Psoas muscle (tissue), 8 donors: ENCODE data around the gene TBC1D1. TPM values are rescaled to one million over a fixed set of nuclear protein-coding genes. Genes with fewer than 3 reads are reported as not detected.
A peak's percentile ranks its signal among the peaks of the same experiment; 100 is the strongest.

Experiments
- ATAC-seq, 4 donors: fragments of 200-7000 bp; cut with Tn5 transposase; one replicate each; pipeline ENCODE4 v1.9.1; 2020; ENCODE audit warnings: moderate library complexity in 3 of 4, mild to moderate bottlenecking in 2 of 4
- DNase-seq, 2 donors: peaks; one replicate each; pipeline ENCODE4 v3.0.0-alpha.2; 2020
- H3K27ac ChIP-seq: fragments of 200-600 bp; one replicate; pipeline ENCODE4 v1.8.0; 2022
- H3K27me3 ChIP-seq, 3 donors: fragments of 200-600 bp in 1 of 3; one replicate each; pipeline versions ENCODE4 v1.6.1 to v1.8.0; 2013 to 2022; ENCODE audit warnings: low read length in 2 of 3, mild to moderate bottlenecking in 2 of 3, moderate library complexity in 1 of 3; ENCODE audit not compliant: insufficient read depth in 3 of 3
- H3K36me3 ChIP-seq, 2 donors: fragments of 200-600 bp in 1 of 2; one replicate each; pipeline versions ENCODE4 v1.6.1 to v1.8.0; 2013 to 2022; ENCODE audit warnings: low read depth in 1 of 2, mild to moderate bottlenecking in 1 of 2, moderate library complexity in 1 of 2; ENCODE audit not compliant: insufficient read depth in 1 of 2
- H3K4me1 ChIP-seq: fragments of 200-600 bp; one replicate; pipeline ENCODE4 v1.8.0; 2022
- H3K4me3 ChIP-seq: fragments of 200-600 bp; one replicate; pipeline ENCODE4 v1.8.0; 2022; ENCODE audit warnings: mild to moderate bottlenecking
- H3K9me3 ChIP-seq: fragments of 200-600 bp; one replicate; pipeline ENCODE4 v1.8.0; 2022
- CTCF ChIP-seq: fragments of 200-600 bp; IDR thresholded peaks from one replicate; pipeline ENCODE4 v1.8.0; 2022; ENCODE audit warnings: antibody characterized with exemption
- WGBS, 3 donors: extraction: QIAGEN DNeasy Blood & Tissue Kit; methylation state at CpG; one replicate each; pipeline versions ENCODE4 v1.1.6 to v1.1.7; 2013; 5-methylcytosine and 5-hydroxymethylcytosine counted together
- intact Hi-C, 2 donors: fragments of 100-400 bp; cut with DNase I; formaldehyde crosslinking; loops; one replicate each; pipeline versions ENCODE4 v1.11.0 to v1.14.2; 2022
- polyA plus RNA-seq, 3 donors: library from polyadenylated mRNA; stranded (reverse); fragments of 200-250 nt; gene quantifications; one replicate each; pipeline ENCODE4 v1.2.3, GENCODE V29; 2013
- total RNA-seq, 4 donors: library from RNA; stranded (reverse); fragmentation: NEBNext Ultra II Directional in 2 of 4; extraction: Animal tissue kit (Norgen Biotek cat#: 25700) in 2 of 4; gene quantifications; one replicate each; pipeline versions ENCODE4 v1.2.1 to v1.2.4, GENCODE V29; 2021 to 2023
- donor health status: healthy with polysubstance abuse.
- donor health status: DM: no; HTN: no; CAD: no; lungs with moderate emphysema.
- donor health status: Bipolar disorder and iron deficiency.
- donor health status: healthy.
- donor health status: DM: yes; HTN: yes; CAD: no.
- donor health status: DM: no; HTN: no; CAD: no.
- donor health status: DM: no; HTN: no; CAD: no.
- donor health status: DM: yes; HTN: yes; CAD: no.

Gene TBC1D1
- total and polyA plus RNA-seq, 7 donors: 18.1 to 130 (median 42.5) TPM

GRCh38 chr4:37892641-37893040 is 1.8 kb downstream of the TBC1D1 start:
- Histone ChIP-seq H3K36me3 (no peaks in the 10 kb centered on the region), H3K4me3 (peak overlapping the region; percentile 94), H3K27me3 (no peaks in the 10 kb centered on the region), H3K9me3 (no peaks in the 10 kb centered on the region), H3K4me1 (peaks cover 3% of the 10 kb centered on the region), H3K27ac (no peak overlapping the region)
- DNase-seq (no peak), ATAC-seq (no peak)
- no peak for TF ChIP-seq CTCF
- WGBS, 3 donors: 74 to 80% (median 79%) methylated on average over 5 of the region's 5 CpGs
- intact Hi-C loops: loop anchor here (5.0 kb wide), 2 partner anchors 40 to 85 kb away; no protein-coding TSS in a partner anchor

DNA sequence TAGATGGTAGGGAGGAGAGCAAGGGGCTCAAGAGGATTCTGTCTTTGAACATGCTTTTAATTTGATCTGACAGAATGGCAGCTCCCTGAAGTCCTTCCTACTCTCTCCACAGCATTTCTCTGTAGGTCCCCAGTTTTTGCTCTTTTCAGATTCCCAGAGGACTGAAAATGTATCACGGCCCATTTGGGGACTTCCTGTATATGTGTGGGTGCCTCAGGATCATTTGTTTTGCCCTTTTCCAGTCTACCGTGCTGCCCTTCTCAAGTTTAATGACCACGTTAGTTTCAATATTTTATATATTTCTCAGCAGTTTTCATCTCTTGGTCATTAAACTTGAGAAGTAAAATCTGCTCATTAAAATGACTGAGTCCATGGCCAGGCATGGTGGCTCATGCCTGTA is 2.3 kb downstream of the TBC1D1 start:
- no peak for TF ChIP-seq CTCF
- Histone ChIP-seq H3K27ac (no peak overlapping the region), H3K4me3 (no peak overlapping the region), H3K36me3 (no peaks in the 10 kb centered on the region), H3K27me3 (no peaks in the 10 kb centered on the region), H3K9me3 (no peaks in the 10 kb centered on the region), H3K4me1 (peaks cover 3% of the 10 kb centered on the region)
- 80 to 83% (median 82%) methylated on average over 3 of the region's 3 CpGs for WGBS, 3 donors
- intact Hi-C loops: loop anchor here (5.0 kb wide), 2 partner anchors 39 to 84 kb away; no protein-coding TSS in a partner anchor
- DNase-seq: no peak
- ATAC-seq: no peak

DNA sequence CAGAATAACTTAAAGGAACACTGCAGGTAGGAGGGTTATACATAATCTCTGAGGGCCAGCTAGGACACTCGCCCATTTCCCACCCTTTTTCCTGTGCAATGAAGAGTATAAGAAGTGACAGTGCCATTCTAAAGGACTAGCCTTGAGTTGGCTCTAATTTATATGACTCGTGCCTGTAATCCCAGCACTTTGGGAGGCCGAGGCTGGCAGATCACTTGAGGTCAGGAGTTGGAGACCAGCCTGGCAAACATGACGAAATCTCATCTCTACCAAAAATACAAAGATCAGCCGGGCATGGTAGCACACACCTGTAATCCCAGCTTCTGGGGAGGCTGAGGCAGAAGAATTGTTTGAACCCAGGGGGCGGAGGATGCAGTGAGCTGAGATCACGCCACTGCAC is 4.4 kb downstream of the TBC1D1 start:
- ATAC-seq: no peak
- Histone ChIP-seq H3K27me3 (peaks cover 0 to 3% (median 0%) of the 10 kb centered on the region in 3 donors), H3K4me1 (peaks cover 3% of the 10 kb centered on the region), H3K4me3 (no peak overlapping the region), H3K36me3 (no peaks in the 10 kb centered on the region), H3K27ac (no peak overlapping the region), H3K9me3 (no peaks in the 10 kb centered on the region)
- intact Hi-C loops: loop anchor here in 1 of 2 donors (5.0 kb wide), 1 partner anchor 142 kb away; no protein-coding TSS in a partner anchor
- TF ChIP-seq CTCF: no peak
- DNase-seq: no peak
- WGBS, 3 donors: 74 to 83% (median 76%) methylated on average over 7 of the region's 7 CpGs

DNA sequence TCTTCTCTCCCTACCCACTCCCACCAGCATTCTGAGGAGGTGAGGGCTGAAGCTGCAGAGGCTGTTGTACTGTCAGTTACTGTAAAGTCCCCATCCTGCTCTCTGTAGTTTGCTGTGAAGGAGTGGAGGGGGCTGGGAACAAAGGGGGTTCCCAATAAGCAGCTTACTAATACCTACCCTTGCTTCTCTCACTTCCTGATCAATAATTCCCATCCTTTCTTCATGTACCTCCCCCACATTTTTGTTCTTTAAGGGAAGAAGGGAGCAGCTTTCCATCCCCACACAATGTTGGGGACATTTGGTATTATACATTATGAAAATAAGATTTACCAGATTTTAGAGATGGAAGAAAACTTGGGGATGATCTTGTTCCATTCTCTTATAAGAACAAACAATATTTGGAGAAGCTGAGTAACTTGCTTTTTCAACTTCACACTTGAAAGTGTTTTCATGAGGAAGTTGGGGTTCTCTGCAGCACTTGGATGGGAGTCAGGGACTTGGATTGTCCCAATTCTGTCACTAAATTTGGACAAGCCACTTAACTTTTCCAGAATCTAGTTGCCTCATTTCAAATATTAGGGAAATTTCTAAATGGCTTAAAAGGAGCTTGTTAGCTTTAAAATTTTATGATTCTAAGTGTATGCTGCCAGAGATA is 5.4 kb downstream of the TBC1D1 start:
- ATAC-seq (no peak), DNase-seq (no peak)
- peaks cover 0 to 3% (median 0%) of the 10 kb centered on the region in 3 donors for H3K27me3 ChIP-seq
- H3K9me3 ChIP-seq: no peaks in the 10 kb centered on the region
- no peak overlapping the region for H3K4me3 ChIP-seq
- H3K36me3 ChIP-seq: no peaks in the 10 kb centered on the region
- intact Hi-C loops: loop anchor here in 1 of 2 donors (5.0 kb wide), 1 partner anchor 141 kb away; no protein-coding TSS in a partner anchor
- H3K27ac ChIP-seq: no peak overlapping the region
- peaks cover 3% of the 10 kb centered on the region for H3K4me1 ChIP-seq
- TF ChIP-seq CTCF: no peak

DNA sequence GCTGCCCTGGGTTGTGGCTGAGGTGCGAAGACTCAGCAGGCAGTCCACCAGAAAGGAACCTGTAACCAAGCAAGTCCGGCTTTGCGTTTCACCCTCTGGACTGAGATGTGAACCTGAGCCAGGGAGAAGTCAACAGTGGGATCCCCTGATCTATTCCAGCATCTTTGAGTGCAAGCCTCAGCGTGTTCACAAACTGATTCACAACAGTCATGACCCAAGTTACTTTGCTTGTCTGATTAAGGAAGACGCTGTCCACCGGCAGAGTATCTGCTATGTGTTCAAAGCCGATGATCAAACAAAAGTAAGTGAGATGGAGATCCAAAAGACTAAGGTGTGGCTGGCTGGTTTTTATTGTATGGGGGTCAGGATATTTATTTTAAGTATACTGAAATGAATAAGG is 11.3 kb downstream of the TBC1D1 start:
- DNase-seq: no peak
- no peak overlapping the region for H3K4me3 ChIP-seq
- intact Hi-C loops: no loop called here
- no peaks in the 10 kb centered on the region for H3K36me3 ChIP-seq
- 78 to 89% (median 85%) methylated on average over 7 of the region's 7 CpGs for WGBS, 3 donors
- H3K4me1 ChIP-seq: peaks cover 9% of the 10 kb centered on the region
- peaks cover 0 to 3% (median 0%) of the 10 kb centered on the region in 3 donors for H3K27me3 ChIP-seq
- H3K27ac ChIP-seq: no peak overlapping the region
- no peaks in the 10 kb centered on the region for H3K9me3 ChIP-seq
- no peak for ATAC-seq
- TF ChIP-seq CTCF: no peak
